LHCN-M2 (cell line): ENCODE data around the gene CMTM3. TPM values are rescaled to one million over a fixed set of nuclear protein-coding genes. Genes with fewer than 3 reads are reported as not detected.
A peak's percentile ranks its signal among the peaks of the same experiment; 100 is the strongest.
"Not testable (repeated sequence)": the region's sequence is repeated elsewhere in the genome, so short reads cannot be mapped to it uniquely, and the experiment has no call there.

ENCODE experiments used
- DNase-seq: peaks from one replicate; pipeline ENCODE4 v3.0.0-alpha.2; 2012; ENCODE audit warnings: low read depth
- total RNA-seq: library from RNA; depleted of rRNA; stranded (reverse); fragments of >200 nt; gene quantifications from 2 replicates; pipeline ENCODE4 v1.2.3, GENCODE V29; 2014

CMTM3 gene
- total RNA-seq, 1 experiment from 2014 or later = 30.2 TPM

DNA sequence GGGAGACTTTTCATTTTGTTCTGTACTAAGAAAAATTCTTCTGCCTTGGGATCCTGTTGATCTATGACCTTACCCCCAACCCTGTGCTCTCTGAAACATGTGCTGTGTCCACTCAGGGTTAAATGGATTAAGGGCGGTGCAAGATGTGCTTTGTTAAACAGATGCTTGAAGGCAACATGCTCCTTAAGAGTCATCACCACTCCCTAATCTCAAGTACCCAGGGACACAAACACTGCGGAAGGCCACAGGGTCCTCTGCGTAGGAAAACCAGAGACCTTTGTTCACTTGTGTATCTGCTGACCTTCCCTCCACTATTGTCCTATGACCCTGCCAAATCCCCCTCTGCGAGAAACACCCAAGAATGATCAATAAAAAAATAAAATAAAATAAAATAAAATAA, 27.1 kb downstream of the CMTM3 start:
- not testable (repeated sequence) for DNase-seq

GRCh38 chr16:66634527-66635196, 30.2 kb downstream of the CMTM3 start:
- DNase-seq = no peak

DNA sequence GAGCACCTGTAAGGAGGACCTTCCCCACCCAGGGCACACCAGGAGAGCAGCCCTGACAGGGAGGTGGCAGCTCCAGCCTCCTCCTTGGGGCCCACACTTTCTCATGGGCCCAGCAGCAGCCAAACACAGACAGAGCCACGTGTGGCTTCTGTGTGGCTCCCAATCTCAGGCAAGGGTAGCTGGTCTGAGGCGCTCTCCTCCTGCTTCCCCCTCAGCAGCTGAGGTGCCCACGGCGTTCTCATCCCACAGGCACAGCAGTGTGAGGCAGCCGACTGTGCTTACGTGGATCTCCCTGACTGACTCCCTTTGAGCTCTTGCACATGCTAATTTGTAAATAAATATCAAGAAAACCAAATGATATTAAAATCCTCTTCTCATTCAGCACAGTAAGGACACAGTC, 30.9 kb downstream of the CMTM3 start:
- no peak for DNase-seq

DNA sequence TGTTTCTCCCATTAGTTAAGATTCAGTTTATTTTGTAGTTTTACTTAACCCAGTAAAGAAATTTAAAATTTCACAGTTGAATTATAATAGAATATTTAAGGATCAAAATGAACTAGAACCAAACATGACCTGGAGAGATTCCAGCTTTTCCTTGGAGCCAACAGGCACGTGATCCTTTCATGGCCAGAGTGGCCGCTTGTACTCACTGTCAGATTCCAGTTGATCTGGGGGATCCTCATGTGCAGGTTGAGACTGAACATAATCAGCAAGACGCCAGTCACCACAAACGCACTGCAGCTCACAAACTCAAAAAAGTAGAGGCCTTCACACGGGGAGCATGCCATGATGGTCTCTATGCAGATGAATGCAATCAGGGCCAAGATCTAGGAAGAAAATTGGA, 31.7 kb downstream of the CMTM3 start:
- no peak for DNase-seq

GRCh38 chr16:66637806-66638205, 33.3 kb downstream of the CMTM3 start:
- no peak for DNase-seq

DNA sequence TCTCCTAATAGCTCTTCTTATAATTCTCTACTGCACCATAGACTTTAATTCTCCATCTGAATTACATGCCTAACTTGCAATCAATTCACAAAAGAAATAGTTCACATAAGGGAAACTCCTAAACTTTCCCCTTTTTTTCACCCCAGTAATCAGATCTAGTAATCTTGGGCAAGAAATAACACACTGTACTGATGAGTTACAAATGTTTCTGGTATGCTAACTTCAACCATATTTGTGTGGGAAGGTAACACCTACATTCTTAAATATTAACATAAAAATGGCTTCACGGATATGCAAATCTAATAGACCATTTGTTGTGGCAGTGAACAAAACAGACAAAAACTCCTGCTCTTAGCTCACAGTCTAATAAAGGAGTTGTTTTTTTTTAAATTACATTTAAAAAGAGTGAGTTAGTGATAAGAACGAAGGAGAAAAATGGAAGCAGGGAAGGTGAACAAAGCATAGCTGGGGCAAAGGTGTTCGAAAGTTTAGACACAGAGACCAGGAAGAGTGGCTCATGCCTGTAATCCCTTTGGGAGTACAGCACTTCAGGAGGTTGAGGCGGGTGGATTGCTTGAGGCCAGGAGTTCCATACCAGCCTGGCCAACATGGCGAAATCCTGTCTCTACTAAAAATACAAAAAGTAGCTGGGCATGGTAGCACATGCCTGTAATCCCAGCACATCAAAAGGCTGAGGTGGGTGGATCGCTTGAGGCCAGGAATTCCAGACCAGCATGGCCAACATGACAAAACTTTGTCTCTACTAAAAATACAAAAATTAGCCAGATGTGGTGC, 34.8 kb downstream of the CMTM3 start:
- DNase-seq = no peak

GRCh38 chr16:66640724-66641314, 36.3 kb downstream of the CMTM3 start:
- DNase-seq = no peak

- no peak for DNase-seq
Measured at GRCh38 chr16:66641387-66641786, 36.9 kb downstream of the CMTM3 start.

DNA sequence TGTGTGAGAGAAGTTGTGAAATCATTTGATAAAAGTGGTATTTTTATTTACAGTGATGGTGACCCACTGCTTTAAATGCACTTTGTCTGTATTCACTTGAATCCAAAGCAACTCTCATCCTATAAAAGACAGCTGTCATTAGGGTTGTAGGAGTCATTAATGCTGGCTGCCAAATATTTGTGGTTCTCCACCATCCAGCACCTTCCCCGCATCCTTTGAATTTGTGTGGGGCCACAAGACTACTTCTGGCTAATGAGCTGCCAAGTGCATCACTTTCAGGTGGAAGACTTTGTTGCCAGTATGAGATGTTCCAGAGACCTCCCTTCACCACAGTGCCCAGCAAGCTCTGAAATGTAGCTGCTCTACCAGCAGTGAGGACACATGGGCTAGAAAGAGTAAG, 43.4 kb downstream of the CMTM3 start:
- DNase-seq = peak; percentile 15

DNA sequence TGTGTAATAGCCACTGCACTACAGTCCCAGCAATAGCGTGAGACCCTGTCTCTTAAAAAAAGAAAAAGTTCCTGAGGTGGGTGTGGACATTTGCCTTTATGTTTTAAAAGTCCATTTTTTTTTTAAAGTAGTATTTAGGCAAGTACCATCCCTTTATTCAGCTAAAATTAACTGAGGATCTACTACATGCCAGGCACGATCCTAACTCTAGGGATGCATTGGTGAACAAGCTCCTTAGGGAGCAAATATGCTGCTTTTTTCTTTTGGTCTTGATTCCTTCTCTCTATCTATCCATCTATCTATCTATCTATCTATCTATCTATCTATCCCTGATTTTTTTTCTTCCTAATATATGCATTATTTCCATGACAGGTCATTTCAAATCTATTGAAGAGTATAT, 44.7 kb downstream of the CMTM3 start:
- no peak for DNase-seq

DNA sequence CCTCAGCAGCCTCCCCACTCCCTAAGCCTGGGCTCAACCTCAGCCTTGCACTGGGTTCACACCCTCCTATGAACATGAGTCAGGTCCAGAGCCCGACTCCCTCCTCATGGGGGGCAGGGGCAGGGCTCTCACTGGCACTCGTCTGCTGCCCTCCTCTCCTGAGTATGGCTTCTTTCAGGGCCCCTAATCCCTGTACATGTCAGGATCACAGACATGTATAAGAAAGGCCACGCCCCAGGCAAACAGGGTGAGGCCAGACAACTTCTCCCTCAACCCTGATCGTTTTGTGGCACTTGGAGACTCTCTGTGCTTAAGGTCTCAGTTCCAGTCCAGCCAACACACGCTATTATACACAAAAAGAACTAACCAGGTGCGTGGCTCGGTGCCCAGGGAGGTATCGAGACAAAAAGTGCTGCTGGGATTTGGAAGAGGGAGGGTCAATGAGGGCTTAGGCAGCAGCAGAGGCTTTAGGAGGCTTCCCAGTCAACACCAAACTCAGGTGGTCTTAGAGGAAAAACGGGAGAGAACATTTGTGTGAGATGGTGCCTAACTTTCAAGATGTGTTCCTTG, 45.2 kb downstream of the CMTM3 start:
- no peak for DNase-seq

- peak; percentile 80 for DNase-seq
Measured at GRCh38 chr16:66650707-66651473, 46.4 kb downstream of the CMTM3 start.

DNA sequence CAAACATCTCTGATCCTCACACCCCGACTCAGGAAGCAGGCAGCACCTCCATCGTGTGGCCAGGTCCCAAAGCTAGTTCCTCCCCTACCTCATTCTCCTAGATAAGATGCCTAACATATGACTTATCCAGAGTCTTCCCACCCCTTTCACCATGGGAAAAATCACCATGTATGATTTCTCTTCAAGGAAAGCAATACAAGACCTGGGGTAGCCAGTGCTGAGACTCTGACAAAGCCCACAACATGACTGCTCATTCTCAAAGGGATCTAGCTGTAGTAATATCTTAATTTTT, 46.9 kb downstream of the CMTM3 start:
- DNase-seq = no peak

DNA sequence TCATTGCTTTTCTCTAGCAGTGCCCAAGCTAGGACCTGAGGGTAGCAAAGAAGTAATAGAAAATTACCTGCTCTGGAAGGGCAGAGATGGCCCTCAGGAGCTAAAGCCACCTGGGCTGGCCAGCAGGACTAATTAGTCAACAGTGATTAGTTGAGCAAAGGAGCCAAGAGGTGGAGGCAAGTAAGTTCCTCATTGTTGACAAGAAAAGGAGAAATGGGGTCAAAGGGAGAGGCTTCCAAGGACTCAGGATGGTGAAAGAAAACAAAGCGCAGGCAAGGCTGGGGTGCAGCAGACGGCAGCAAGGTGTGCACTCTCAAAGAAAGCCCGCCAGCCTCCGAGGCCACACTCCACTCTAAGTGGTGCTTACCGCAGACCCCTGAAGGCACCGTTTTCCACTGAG, 47.5 kb downstream of the CMTM3 start:
- no peak for DNase-seq

DNA sequence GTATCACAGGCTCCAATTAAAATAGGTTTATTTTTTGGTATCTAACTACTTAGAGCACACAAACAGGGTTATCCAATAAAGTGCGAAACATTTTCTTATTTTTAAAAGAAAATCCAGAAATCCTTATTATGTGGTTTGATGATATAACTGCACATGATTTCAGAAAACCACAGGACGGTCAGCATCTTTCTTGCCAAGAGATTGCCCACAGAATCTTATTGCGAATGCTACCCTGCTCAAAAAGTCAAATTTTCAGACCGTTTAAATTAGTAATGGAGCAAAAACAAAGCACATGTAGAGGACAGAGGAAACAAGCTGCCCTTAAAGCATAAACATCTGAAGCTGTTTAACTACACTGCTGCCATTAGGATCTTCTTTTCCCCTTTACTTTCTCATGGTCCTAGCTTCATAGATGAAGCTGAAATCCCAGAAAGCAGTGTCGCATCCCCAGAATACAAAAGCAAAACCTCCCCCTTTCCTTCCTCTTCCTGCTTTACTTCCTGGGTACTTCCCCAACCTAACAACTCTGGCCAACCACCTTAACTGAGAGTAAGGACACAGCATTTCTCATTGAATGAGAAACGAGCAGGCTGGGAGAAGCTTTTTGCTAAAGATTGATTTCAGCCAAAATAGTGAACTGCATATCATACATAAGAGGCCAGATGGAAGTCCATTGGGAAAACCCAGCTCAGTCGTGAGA, 48.3 kb downstream of the CMTM3 start:
- peak; percentile 59 for DNase-seq

DNA sequence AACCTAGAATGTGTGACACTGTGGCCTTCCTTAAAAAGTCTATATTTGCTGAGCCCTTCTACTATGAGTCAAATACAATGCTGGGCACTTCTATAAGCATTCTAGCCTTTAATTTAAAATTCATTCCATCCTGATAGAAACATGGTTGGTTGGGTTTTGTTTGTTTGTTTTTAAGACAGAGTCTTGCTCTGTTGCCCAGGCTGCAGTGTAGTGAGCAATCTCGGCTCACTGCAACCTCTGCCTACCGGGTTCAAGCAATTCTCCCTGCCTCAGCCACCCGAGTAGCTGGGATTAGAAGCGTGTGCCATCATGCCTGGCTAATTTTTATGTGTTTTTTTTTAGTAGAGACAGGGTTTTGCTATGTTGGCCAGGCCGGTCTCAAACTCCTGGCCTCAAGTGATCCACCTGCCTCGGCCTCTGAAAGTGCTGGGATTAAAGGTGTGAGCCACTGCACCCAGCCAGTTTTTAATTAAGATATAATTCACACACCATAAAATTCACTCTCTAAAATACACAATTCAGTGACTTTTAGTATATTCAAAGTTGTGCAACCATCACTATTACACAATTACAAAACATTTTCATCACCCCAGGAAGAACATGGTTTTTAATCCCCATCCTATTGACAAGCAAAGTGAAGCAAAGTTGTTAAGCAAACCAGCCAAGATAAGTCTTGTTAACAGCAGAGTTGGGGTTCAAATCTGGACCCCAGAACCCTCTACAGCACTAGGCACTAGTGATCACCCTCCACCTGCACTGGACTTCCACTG, 49.3 kb downstream of the CMTM3 start:
- DNase-seq = no peak

- peak; percentile 74 for DNase-seq
Measured at GRCh38 chr16:66656547-66656946, 52.0 kb downstream of the CMTM3 start.

GRCh38 chr16:66658143-66658859, 53.8 kb downstream of the CMTM3 start:
- DNase-seq = no peak

DNA sequence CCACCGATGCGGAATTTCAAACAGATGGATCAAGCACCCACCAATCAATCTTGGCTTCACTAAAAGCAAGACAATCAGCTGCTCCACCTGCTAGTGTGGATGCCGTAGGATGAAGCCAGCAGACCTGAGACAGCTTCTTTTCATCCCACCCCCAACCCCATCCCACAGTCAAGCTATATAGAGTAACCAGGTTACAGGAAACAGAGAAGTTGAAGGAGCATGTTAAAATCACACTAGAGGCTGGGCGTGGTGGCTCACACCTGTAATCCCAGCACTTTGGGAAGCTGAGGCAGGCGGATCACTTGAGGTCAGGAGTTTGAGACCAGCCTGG, 54.3 kb downstream of the CMTM3 start:
- no peak for DNase-seq
